GM23338 (cell line): ENCODE measurements around the gene CDYL.
A peak's percentile ranks its signal among the peaks of the same experiment; 100 is the strongest.

Experiments
- CREB1 ChIP-seq: fragments of 250-450 bp; sonication (Bioruptor Pico); IDR thresholded peaks from 2 replicates; pipeline ENCODE4 v1.5.0; 2020; ENCODE audit warnings: low read depth, mild to moderate bottlenecking, moderate library complexity
- EZH2 ChIP-seq: fragments of 200-600 bp; sonication (generic); IDR thresholded peaks from one replicate; pipeline ENCODE4 v1.8.0; 2017; ENCODE audit warnings: antibody characterized with exemption, mild to moderate bottlenecking, low read depth; ENCODE audit not compliant: unreplicated experiment
- EZH2phosphoT487 ChIP-seq: fragments of 200-600 bp; sonication (generic); IDR thresholded peaks from one replicate; pipeline ENCODE4 v1.8.1; 2018; ENCODE audit warnings: antibody characterized with exemption; ENCODE audit not compliant: unreplicated experiment
- JUNB ChIP-seq: IDR thresholded peaks from one replicate; pipeline ENCODE4 v1.6.1; 2016; ENCODE audit warnings: antibody characterized with exemption; ENCODE audit not compliant: unreplicated experiment
- NANOG ChIP-seq: IDR thresholded peaks from 2 replicates; pipeline ENCODE4 v1.6.1; 2016; ENCODE audit warnings: antibody characterized with exemption, borderline replicate concordance
- POLR2AphosphoS5 ChIP-seq: IDR thresholded peaks from 2 replicates; pipeline ENCODE4 v1.6.1; 2016; ENCODE audit warnings: antibody characterized with exemption, low read depth
- STAT1 ChIP-seq: IDR thresholded peaks from one replicate; pipeline ENCODE4 v1.6.1; 2016; ENCODE audit warnings: antibody characterized with exemption; ENCODE audit not compliant: unreplicated experiment
- ZNF114 ChIP-seq: fragments of 250-450 bp; sonication (Bioruptor Pico); IDR thresholded peaks from 2 replicates; pipeline ENCODE4 v1.5.0; 2020; ENCODE audit warnings: mild to moderate bottlenecking, moderate library complexity
- ZNF331 ChIP-seq: fragments of 250-450 bp; sonication (Bioruptor Pico); IDR thresholded peaks from 2 replicates; pipeline ENCODE4 v1.5.0; 2020; ENCODE audit warnings: low read depth, mild to moderate bottlenecking, moderate library complexity
- TF ChIP-seq, protein P1 (sequence below), 2 experiments: fragments of 200-600 bp in 1 of 2; sonication (generic) in 1 of 2; conservative IDR thresholded peaks; 2 replicates each; pipeline versions ENCODE4 v1.5.1 to v1.6.1; 2016 to 2017; ENCODE audit warnings: antibody characterized with exemption in 2 of 2, low read depth in 2 of 2, mild to moderate bottlenecking in 2 of 2, moderate library complexity in 1 of 2
- TF ChIP-seq, protein P2 (sequence below): IDR thresholded peaks from one replicate; pipeline ENCODE4 v1.6.1; 2018; ENCODE audit warnings: antibody characterized with exemption; ENCODE audit not compliant: unreplicated experiment
- TF ChIP-seq, protein P3 (sequence below): IDR thresholded peaks from 2 replicates; pipeline ENCODE4 v1.6.1; 2016; ENCODE audit warnings: antibody characterized with exemption
- TF ChIP-seq, protein P4 (sequence below): fragments of 250-450 bp; sonication (Bioruptor Pico); IDR thresholded peaks from 2 replicates; pipeline ENCODE4 v1.5.0; 2020; ENCODE audit warnings: mild to moderate bottlenecking, moderate library complexity

DNA sequence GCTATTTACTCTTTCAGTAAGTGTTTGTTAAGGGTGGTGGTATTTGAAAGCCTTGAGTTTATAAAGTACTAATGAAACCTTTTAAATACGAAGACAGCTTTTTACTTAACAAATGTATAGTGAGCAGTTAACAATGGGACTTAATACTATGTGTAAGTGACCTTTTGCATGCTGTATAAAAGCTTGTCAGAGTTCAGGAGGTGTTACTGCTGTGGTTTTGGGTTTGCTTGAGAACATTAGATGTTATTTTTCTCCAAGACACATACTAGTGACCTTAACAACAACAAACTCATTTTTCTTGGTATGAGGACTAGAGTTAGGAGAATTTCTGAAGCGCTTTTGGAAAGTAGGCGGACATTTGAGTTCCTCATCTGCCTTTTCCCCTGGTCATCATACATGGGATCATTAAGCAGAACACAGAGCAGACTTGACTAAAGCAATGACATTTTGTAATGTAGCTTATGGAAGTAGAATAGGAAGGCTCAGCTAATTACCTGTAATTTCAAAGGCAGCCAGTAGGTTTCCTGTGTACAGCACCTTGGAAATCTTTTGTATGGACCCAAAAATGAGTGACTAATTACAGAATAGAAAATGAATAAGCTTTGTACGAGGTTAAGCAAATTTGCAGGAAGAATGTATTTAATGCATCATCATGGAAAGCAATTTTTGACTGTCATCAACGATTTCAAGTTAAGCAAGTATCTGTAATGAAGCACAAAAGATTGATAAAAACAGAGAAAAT, 14.1 kb downstream of the CDYL start:
- no peak for TF ChIP-seq POLR2AphosphoS5
- TF ChIP-seq, protein P1, sequence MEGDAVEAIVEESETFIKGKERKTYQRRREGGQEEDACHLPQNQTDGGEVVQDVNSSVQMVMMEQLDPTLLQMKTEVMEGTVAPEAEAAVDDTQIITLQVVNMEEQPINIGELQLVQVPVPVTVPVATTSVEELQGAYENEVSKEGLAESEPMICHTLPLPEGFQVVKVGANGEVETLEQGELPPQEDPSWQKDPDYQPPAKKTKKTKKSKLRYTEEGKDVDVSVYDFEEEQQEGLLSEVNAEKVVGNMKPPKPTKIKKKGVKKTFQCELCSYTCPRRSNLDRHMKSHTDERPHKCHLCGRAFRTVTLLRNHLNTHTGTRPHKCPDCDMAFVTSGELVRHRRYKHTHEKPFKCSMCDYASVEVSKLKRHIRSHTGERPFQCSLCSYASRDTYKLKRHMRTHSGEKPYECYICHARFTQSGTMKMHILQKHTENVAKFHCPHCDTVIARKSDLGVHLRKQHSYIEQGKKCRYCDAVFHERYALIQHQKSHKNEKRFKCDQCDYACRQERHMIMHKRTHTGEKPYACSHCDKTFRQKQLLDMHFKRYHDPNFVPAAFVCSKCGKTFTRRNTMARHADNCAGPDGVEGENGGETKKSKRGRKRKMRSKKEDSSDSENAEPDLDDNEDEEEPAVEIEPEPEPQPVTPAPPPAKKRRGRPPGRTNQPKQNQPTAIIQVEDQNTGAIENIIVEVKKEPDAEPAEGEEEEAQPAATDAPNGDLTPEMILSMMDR (conservative IDR thresholded peaks at IDR 0.05; ENCODE audit: low read depth in 2 of 2): peak in 1 of 2 experiments; percentile 58; a peak in 3 of 4 replicates
- TF ChIP-seq EZH2: no peak
- TF ChIP-seq ZNF331 (CRISPR knock-in tag): no peak
- TF ChIP-seq, protein P2, sequence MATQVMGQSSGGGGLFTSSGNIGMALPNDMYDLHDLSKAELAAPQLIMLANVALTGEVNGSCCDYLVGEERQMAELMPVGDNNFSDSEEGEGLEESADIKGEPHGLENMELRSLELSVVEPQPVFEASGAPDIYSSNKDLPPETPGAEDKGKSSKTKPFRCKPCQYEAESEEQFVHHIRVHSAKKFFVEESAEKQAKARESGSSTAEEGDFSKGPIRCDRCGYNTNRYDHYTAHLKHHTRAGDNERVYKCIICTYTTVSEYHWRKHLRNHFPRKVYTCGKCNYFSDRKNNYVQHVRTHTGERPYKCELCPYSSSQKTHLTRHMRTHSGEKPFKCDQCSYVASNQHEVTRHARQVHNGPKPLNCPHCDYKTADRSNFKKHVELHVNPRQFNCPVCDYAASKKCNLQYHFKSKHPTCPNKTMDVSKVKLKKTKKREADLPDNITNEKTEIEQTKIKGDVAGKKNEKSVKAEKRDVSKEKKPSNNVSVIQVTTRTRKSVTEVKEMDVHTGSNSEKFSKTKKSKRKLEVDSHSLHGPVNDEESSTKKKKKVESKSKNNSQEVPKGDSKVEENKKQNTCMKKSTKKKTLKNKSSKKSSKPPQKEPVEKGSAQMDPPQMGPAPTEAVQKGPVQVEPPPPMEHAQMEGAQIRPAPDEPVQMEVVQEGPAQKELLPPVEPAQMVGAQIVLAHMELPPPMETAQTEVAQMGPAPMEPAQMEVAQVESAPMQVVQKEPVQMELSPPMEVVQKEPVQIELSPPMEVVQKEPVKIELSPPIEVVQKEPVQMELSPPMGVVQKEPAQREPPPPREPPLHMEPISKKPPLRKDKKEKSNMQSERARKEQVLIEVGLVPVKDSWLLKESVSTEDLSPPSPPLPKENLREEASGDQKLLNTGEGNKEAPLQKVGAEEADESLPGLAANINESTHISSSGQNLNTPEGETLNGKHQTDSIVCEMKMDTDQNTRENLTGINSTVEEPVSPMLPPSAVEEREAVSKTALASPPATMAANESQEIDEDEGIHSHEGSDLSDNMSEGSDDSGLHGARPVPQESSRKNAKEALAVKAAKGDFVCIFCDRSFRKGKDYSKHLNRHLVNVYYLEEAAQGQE: no peak
- no peak for TF ChIP-seq EZH2phosphoT487
- TF ChIP-seq CREB1 (CRISPR knock-in tag): no peak
- no peak for TF ChIP-seq JUNB
- TF ChIP-seq, protein P3, sequence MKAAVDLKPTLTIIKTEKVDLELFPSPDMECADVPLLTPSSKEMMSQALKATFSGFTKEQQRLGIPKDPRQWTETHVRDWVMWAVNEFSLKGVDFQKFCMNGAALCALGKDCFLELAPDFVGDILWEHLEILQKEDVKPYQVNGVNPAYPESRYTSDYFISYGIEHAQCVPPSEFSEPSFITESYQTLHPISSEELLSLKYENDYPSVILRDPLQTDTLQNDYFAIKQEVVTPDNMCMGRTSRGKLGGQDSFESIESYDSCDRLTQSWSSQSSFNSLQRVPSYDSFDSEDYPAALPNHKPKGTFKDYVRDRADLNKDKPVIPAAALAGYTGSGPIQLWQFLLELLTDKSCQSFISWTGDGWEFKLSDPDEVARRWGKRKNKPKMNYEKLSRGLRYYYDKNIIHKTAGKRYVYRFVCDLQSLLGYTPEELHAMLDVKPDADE: no peak
- no peak for TF ChIP-seq ZNF114 (CRISPR knock-in tag)
- TF ChIP-seq NANOG: no peak
- no peak for TF ChIP-seq STAT1
- TF ChIP-seq, protein P4, sequence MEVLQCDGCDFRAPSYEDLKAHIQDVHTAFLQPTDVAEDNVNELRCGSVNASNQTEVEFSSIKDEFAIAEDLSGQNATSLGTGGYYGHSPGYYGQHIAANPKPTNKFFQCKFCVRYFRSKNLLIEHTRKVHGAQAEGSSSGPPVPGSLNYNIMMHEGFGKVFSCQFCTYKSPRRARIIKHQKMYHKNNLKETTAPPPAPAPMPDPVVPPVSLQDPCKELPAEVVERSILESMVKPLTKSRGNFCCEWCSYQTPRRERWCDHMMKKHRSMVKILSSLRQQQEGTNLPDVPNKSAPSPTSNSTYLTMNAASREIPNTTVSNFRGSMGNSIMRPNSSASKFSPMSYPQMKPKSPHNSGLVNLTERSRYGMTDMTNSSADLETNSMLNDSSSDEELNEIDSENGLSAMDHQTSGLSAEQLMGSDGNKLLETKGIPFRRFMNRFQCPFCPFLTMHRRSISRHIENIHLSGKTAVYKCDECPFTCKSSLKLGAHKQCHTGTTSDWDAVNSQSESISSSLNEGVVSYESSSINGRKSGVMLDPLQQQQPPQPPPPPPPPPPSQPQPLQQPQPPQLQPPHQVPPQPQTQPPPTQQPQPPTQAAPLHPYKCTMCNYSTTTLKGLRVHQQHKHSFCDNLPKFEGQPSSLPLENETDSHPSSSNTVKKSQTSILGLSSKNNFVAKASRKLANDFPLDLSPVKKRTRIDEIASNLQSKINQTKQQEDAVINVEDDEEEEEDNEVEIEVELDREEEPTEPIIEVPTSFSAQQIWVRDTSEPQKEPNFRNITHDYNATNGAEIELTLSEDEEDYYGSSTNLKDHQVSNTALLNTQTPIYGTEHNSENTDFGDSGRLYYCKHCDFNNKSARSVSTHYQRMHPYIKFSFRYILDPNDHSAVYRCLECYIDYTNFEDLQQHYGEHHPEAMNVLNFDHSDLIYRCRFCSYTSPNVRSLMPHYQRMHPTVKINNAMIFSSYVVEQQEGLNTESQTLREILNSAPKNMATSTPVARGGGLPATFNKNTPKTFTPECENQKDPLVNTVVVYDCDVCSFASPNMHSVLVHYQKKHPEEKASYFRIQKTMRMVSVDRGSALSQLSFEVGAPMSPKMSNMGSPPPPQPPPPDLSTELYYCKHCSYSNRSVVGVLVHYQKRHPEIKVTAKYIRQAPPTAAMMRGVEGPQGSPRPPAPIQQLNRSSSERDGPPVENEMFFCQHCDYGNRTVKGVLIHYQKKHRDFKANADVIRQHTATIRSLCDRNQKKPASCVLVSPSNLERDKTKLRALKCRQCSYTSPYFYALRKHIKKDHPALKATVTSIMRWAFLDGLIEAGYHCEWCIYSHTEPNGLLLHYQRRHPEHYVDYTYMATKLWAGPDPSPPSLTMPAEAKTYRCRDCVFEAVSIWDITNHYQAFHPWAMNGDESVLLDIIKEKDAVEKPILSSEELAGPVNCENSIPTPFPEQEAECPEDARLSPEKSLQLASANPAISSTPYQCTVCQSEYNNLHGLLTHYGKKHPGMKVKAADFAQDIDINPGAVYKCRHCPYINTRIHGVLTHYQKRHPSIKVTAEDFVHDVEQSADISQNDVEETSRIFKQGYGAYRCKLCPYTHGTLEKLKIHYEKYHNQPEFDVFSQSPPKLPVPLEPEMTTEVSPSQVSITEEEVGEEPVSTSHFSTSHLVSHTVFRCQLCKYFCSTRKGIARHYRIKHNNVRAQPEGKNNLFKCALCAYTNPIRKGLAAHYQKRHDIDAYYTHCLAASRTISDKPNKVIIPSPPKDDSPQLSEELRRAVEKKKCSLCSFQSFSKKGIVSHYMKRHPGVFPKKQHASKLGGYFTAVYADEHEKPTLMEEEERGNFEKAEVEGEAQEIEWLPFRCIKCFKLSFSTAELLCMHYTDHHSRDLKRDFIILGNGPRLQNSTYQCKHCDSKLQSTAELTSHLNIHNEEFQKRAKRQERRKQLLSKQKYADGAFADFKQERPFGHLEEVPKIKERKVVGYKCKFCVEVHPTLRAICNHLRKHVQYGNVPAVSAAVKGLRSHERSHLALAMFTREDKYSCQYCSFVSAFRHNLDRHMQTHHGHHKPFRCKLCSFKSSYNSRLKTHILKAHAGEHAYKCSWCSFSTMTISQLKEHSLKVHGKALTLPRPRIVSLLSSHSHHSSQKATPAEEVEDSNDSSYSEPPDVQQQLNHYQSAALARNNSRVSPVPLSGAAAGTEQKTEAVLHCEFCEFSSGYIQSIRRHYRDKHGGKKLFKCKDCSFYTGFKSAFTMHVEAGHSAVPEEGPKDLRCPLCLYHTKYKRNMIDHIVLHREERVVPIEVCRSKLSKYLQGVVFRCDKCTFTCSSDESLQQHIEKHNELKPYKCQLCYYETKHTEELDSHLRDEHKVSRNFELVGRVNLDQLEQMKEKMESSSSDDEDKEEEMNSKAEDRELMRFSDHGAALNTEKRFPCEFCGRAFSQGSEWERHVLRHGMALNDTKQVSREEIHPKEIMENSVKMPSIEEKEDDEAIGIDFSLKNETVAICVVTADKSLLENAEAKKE (CRISPR knock-in tag): no peak
